ENCODE results near the gene ALPG. TPM values are rescaled to one million over a fixed set of nuclear protein-coding genes. Genes with fewer than 3 reads are reported as not detected.
"Not testable (repeated sequence)": the region's sequence is repeated elsewhere in the genome, so short reads cannot be mapped to it uniquely, and the experiment has no call there.

Gene ALPG
- polyA plus RNA-seq, 1 donor, result not detected

DNA sequence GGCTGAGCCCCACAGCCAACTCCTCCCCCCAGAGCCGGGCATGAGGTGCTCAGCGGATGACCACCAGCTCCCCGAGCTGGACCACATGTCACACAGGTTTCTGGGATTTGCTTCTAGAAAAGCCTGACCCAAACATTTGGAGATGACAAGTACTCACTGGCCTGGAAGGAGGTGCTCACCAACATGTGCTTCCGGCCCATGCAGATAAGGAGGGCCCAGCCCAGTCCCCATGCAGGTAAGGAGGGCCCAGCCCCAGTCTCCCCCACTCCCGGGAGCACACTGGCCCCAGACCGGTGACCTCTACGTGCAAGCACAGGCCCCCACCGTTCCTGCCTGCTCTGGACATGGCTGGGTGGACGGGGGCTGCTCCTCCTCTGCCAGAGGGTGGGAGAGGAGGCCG lies 35.3 kb downstream of the ALPG start:
- not testable (repeated sequence) for DNase-seq

GRCh38 chr2:232442431-232442830 lies 35.8 kb downstream of the ALPG start:
- DNase-seq, result not testable (repeated sequence)

DNA sequence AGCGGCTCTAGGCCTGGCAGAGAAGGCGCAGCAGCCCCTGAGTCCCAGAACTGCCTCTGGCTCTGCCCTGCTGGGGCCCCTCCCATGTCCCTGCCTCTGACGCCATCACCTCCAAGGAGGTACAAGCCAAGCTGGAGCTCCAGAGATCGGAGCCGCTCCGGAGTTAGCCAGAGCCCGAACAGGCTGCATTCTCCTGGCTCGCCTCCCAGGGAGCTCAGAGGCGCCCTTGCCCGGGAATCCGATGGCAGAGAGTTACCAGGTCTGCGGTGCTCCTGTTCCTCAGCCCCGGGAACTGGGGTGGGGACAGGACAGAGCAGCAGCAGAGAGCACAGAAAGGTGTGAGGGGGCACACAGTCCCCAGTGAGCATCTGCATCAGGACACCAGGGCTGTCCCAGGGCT lies 36.4 kb downstream of the ALPG start:
- DNase-seq, result not testable (repeated sequence)

DNA sequence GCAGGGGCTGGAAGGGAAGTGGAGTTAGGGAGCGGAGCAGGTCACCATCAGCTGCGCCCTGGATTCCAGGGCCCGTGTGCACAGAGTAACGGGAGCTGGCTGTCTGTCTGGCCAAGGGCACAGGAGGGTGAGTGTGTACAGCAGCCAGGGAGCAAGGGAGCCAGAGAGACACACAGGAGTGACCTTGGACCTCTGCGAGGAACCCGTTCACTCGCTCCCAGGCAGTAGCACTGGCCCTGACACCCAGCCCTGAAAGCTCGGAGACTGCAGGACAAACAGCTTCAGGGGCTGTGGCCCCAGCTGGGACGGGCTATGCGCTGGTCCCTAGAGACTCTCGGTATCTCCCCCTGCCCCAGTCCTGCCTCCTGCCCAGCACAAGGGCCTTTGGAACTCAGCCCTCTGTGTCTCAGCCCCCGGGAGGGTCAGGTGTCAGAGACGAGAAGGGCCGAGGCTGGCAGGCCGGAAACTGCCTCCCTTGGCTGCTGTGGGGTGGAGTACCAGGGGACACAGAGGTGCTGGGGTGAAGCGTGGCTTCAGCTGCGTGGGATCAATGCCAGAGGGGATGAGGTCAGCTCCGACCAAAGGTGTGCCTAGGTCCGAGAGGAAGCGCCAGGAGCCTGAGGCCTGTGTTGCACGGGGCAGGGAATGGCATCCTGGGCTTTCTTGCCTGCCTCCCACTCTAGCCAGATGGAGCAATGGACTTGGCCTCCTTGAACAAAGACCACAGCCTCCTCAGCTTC lies 37.2 kb downstream of the ALPG start:
- DNase-seq, result not testable (repeated sequence)

GRCh38 chr2:232444409-232445148 lies 37.9 kb downstream of the ALPG start:
- no peak for DNase-seq

DNA sequence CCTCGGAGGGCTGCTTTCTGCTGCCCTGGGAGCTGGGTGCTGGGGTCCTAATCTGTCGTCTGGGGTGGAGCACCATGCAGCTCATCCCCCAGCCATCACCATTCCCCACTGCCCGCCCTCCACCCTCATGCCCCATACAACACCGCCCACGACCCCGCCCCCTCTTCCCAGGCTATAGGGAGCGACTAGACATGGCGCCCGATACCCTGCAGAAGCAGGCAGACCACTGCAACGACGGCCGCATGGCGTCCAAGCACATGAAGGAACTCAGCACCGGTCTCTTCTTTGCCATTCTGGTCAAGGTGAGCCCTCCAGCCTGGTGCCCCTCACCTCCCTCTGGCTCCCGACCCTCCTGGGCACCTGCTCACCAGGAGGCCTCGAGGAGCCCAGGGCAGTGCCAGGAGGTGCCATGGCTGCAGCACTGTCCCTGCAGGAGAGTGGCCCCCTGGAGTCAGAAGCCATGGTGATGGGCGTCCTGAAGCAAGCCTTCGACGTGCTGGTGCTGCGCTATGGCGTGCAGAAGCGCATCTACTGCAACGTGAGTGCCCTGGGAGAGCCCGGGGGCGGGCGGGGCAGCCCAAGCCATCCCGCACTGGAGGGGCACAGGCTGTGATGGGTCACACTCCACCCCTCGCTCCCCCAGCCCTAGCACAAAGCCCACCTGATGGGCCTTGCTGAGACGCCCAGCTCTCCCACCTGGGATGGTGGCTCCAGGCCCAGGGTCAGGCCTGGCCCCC lies 38.7 kb downstream of the ALPG start:
- not testable (repeated sequence) for DNase-seq

DNA sequence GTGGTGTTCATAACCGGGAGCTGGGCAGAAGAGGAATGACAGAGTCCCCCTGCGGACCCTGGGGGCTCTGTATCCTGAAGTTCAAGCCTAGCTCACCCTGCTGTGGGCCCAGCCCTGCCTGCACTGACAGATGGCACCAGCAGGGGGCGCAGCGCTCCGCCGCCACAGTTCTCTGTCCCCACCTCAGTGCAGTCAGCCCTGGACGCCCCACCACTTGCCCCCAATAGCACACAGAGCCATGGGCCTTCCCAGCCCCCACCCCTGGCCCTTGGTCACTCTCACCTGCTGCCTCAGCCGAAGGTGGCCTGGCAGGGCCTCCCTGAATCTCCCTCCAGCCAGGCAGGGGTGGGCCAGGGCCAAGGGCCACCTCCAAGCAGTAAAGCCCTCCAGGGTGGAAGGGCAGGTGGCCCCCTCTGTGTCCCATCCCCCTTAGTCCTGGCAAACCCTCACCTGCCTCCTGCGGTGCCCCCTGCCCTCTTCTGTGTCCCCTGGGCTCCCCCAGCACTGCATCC lies 39.7 kb downstream of the ALPG start:
- not testable (repeated sequence) for DNase-seq

- DNase-seq, result no peak
These were observed 40.5 kb downstream of the ALPG start for GRCh38 chr2:232447091-232447620.

DNA sequence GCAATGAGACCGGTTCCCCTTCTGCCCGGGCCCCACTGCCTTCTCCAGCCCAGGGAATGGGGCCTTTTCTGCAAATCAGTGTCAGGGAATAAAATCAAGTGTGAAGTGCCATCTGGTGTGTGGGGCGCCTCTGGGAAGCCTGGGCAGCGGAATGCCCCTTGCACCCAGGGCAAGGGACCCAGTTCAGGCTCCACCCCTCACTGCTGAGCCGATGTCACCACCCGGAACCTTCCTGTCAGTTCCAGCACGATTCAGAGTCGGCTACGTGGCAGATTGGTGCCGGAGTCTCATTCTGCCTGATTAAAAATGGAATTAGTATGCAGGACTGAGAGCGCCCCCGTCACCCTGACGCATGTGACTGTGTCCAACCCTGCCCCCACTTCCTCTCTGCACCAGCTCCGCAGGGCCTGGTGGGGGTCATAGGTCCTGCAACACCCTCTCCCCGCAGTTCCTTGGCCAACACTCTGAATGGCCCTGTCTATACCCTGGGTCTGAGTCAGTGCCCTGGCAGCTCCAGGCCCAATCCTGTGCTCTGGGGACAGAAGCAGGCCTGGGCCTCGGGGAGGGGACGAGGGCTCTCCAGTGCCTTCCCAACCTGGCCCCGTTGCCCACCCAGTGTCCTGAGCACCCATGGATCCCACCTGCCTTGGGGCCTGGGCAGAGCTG lies 41.1 kb downstream of the ALPG start:
- DNase-seq, result no peak

- no peak for DNase-seq
These were observed 41.7 kb downstream of the ALPG start for GRCh38 chr2:232448304-232448690.

DNA sequence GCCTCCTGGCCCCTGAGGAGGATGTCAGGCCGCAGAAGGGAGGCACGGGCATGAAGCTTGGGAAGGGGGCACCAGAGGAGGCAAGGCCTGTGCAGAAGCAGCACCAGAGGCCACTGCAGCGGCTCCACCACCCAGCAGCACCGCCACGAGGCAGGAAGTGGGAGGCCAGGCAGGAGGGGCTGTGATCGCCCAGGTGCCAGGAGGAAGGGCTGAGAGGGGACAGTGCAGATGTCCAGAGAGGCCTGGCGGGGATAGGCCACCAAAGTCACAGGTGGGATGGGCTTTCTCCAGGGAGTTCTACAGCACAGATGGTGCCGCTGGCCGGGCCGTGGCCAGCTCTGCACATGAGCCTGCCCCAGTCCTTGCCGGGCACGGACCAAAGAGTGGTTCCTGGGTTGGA lies 43.3 kb downstream of the ALPG start:
- no peak for DNase-seq

DNA sequence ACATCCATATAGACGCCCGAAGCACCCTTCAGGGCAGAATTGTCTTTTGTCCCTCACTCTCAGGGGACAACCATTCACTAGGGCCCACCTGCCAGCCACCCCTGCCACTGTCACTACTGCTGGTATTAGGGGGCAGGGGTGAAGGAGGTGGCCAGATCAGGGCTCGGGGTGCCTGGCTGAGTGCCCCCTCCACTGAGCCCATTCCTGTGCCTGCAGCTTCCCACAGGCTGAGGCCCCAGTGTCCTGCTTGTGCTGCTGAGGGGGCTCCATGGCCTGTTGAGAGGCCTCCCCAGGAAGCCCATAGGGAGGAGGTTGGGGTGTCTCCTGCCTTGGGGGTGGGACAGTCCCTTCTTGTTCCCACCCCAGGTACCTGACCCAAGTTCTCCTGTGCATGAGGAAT lies 45.0 kb downstream of the ALPG start:
- not testable (repeated sequence) for DNase-seq

DNA sequence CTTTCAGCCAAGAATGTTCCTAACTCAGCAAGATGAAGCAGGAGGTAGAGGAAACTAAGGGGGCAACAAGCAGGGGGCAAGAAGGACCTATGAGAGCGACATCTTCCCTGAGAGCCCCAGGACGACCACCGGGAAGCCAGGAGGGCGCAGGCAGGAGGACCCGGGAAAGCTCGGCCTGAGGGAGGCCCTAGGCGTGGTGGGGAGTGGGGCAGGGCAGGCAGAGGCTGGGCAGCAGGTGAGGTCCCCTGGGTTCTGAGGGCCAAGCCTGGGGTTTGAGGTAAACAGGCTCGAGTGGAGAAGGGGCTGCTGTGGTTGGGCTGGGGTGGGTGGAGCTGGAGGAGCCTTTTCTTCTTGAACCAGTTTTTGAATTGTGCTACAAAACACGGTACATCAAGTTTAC lies 48.0 kb downstream of the ALPG start:
- no peak for DNase-seq

DNA sequence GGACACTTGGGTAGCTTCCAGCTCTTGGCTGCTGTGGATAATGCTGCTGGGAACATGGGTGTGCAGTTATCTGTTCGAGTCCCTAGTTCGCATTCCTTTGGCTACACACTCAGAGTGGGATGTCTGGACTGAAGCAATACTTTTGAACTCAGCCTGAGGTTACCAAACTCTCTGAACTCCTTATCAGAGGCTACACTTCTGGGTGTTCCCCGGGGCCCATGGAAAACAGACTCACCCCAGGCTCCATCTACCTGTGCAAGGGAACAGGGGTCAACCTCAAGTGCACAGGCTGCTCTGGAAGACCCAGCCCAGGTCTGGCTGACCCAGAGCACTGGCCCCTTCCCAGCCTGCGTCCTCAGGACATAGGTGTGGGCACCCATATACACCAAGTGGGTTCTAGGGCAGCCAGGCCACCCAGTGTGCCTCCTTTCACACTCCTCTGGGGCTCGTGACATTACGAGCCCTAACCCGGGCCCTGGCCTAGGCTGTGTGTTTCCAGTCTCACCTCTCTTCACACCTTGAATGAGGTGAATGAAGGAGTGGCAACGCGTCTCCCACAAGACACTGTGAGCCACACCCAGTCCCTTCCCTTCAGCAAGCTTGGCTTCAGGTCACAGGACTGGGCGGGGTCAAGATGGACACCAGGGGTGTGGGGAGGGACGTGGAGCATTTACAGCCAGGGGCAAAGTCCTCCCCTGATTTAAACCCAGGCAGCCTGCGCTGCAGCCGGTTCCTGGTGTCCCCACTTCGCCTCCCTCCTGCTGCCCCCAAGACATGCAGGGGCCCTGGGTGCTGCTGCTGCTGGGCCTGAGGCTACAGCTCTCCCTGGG lies 49.0 kb downstream of the ALPG start, which contains the start of gene ALPI:
ALPI (plus strand) TSS at position 728 of the 830 bp plus-strand sequence; CDS start at position 775, 47 bp downstream.
- no peak for DNase-seq

DNA sequence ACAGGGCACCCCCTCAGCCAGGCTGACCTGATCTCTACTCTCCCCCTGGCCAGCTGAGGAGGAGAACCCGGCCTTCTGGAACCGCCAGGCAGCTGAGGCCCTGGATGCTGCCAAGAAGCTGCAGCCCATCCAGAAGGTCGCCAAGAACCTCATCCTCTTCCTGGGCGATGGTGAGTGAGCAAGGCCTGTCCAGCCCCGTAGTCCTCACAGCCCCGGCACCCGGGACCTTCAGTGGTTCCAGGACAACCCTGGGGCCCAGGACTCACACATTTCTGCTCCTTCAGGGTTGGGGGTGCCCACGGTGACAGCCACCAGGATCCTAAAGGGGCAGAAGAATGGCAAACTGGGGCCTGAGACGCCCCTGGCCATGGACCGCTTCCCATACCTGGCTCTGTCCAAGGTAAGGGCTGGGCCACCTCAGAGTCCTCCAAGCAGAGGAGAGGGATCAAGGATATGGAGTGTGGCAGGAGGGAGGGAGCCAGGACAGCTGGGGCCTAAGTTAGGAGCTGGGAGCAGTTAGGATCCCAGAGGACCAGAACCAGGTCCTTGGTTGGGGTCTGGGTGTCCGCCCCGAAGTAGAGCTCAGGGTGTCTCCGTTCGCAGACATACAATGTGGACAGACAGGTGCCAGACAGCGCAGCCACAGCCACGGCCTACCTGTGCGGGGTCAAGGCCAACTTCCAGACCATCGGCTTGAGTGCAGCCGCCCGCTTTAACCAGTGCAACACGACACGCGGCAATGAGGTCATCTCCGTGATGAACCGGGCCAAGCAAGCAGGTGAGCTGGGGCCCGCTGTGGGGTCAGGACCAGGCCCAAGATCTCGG lies 49.9 kb downstream of the ALPG start:
- DNase-seq, result no peak

GRCh38 chr2:232457121-232458011 lies 50.7 kb downstream of the ALPG start:
- no peak for DNase-seq

GRCh38 chr2:232458051-232458660 lies 51.5 kb downstream of the ALPG start:
- DNase-seq, result no peak

DNA sequence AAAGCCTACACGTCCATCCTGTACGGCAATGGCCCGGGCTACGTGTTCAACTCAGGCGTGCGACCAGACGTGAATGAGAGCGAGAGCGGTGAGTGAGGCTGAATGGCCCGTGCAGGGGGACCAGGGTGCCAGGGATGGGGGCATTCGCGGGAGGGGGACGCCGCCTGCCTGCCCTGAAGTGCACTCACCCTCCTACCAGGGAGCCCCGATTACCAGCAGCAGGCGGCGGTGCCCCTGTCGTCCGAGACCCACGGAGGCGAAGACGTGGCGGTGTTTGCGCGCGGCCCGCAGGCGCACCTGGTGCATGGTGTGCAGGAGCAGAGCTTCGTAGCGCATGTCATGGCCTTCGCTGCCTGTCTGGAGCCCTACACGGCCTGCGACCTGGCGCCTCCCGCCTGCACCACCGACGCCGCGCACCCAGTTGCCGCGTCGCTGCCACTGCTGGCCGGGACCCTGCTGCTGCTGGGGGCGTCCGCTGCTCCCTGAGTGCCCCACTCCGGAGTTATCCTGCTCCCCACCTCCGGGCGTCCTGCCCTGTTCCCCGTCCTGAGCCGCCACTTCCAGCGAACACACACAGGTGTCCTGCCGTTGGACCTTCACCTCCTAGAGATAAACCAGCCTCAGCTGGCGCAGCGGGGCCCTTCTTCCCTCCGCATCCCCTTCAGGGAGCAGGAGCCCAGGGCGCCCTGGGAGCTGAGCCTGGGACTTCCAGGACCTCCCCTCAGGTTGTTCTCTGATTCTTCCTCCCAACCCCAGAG lies 52.2 kb downstream of the ALPG start:
- DNase-seq, result no peak

Measured in hindlimb muscle (tissue), 1 donor.